HG02970 (cell line): ENCODE data around the gene HOXC5.

Experiments used
- ATAC-seq: cut with Tn5 transposase; IDR thresholded peaks from one replicate; pipeline ENCODE4 v1.9.1; 2021; ENCODE audit warnings: mild to moderate bottlenecking, moderate library complexity, moderate number of reproducible peaks; ENCODE audit not compliant: unreplicated experiment, low FRiP score

HOXC5 gene

DNA sequence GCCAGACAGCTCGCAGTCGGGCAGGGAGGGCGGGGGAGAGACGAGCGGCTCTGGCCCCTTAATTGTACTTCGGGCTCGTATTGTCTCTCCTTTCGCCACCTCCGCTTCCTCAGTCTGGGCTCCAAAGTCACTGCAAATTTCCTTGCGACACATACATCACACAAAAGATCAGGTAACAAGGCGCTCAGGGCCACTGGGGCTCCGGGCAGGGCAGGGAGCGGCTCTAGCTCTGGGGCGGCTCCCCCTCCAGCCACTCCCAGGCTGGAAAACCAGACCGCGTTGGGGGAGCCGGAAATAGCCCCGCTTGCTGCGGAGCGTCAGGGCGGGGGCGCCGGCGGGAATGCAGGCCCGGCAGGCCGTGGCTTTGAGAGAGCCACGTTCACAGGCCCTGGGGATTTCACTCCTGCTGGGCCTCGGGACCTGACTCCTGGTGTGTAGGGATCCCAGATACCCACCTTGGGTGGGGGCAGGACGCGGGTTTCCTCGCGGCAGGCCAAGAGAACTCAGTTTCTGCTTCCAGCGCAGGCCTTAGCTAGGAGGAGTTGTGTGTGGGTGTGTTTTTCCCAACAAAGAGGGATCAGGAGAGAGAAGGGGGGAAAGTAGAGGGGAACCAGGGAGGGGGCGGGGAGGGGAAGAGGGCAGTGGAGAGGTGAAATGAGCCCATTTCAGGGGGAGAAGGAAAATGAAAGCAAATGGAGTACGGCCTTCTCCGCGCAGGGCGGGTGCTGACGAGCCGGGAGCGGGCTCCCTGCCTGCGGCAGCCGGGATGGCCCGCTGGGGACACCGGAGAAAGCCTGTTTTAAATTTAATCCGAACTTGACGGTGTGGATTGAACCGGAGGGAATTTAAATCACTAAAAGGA lies 37.2 kb upstream of the HOXC5 start:
- no peak for ATAC-seq

GRCh38 chr12:53996240-53997203 lies 36.3 kb upstream of the HOXC5 start:
- ATAC-seq: no peak

DNA sequence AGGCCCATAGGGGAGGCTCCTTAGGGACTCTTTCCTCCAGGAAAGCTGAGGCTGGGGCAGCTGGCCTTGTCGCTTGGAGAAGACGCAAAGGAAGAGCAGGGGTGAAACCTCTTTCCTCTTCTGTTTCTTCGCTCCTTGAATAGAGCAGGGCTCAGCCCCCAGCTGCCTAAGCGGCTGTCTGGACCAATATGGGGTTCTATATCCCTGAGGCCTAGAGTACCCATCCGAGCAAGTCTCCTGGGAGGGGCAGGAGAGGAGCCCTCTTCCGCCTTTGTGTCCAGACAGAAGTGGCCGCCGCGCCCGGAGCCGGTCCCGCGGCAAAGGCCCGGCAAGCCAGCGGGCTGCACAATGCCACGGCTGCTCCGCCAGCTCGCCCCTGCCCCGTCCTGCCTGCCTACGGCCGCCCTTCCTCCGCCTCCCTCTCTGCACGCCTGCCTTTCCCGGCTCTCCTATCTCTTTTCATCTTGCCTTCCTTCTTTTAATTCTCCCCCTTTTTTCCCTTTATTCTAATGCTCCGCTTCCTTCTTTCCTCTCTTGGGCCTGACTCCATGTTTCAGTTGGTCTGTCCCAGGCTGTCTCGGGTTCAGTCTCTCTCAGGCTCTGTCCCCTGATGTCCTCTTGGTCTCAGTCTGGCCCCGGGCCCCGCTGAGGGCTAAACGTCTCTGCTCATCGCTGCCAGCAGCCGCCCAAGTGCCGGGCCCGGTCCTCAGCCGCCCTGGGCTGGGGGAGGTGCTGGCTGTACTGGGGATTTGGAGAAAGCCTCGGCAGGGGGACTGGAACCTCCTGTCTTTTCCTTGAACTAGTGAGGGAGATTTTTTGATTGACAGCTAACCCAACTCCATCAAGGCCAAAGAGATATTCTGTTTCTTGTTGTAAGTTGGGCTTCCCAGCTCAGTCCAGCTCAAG lies 35.4 kb upstream of the HOXC5 start:
- no peak for ATAC-seq

GRCh38 chr12:53998110-53998899 lies 34.5 kb upstream of the HOXC5 start:
- no peak for ATAC-seq

GRCh38 chr12:53998900-53999236 lies 34.0 kb upstream of the HOXC5 start:
- ATAC-seq: no peak

GRCh38 chr12:53999559-54000115 lies 33.2 kb upstream of the HOXC5 start:
- ATAC-seq: no peak

DNA sequence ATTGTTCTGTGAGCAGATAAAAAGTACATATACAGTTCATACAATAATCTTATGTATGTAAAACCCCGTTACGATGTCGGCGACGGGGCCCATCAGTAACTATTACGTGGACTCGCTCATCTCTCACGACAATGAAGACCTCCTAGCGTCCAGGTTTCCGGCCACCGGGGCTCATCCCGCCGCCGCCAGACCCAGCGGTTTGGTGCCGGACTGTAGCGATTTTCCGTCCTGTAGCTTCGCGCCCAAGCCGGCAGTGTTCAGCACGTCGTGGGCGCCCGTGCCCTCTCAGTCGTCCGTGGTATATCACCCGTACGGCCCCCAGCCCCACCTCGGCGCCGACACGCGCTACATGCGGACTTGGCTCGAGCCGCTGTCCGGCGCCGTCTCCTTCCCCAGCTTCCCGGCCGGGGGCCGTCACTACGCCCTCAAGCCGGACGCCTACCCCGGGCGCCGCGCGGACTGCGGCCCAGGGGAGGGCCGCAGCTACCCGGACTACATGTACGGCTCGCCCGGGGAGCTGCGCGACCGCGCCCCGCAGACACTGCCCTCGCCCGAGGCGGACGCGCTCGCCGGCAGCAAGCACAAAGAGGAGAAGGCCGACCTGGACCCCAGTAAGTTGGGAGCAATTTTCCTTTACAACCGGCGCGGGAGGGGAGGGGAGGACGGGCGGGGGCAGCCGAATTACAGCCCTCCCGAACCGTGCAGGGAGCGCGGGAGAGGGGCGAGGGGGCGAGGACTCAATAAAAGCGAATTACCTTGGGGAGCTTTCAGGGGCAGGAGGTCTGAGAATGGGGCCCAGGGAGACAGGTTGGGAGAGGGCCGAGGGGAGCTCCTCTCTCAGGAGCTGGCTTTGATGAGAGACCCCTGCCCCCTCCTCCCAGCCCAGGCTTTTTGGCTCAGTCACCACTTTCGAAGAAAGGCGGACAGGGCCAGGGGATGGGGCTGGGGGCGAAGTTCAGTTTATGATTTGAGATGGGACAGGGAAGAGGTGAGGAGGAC lies 32.4 kb upstream of the HOXC5 start, which contains the start of gene HOXC9:
Gene HOXC9 (plus strand): TSS at position 46 of the 999 bp plus-strand sequence. CDS start 28 bp downstream, at position 74.
- no peak for ATAC-seq

GRCh38 chr12:54001283-54002187 lies 31.3 kb upstream of the HOXC5 start:
- no peak for ATAC-seq

GRCh38 chr12:54002278-54002914 lies 30.5 kb upstream of the HOXC5 start:
- ATAC-seq: no peak

DNA sequence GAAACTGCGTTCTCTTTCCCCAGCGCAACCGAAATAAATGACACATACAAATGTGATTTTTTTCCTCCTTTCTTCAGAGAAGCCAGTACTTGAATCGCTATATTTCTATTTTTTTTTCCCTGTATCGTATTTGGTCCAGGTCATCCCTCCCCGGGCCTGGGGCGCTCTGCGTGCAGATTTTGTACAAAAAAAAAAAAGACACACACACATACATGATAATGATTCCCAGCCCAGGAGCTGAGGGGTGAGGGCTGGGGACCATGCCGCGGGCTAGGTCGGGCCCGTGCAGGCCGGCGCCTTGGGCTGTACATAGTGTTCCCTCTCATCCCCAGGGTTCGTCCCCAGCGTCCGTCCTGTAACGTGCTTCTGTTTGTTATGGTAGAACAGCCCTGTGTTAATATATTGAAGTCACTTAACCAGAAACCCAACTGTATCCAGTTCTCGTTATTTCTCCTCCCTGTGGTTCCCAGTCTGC lies 29.9 kb upstream of the HOXC5 start:
- ATAC-seq: no peak

- no peak for ATAC-seq
Observed at GRCh38 chr12:54003625-54004024, 29.2 kb upstream of the HOXC5 start.

DNA sequence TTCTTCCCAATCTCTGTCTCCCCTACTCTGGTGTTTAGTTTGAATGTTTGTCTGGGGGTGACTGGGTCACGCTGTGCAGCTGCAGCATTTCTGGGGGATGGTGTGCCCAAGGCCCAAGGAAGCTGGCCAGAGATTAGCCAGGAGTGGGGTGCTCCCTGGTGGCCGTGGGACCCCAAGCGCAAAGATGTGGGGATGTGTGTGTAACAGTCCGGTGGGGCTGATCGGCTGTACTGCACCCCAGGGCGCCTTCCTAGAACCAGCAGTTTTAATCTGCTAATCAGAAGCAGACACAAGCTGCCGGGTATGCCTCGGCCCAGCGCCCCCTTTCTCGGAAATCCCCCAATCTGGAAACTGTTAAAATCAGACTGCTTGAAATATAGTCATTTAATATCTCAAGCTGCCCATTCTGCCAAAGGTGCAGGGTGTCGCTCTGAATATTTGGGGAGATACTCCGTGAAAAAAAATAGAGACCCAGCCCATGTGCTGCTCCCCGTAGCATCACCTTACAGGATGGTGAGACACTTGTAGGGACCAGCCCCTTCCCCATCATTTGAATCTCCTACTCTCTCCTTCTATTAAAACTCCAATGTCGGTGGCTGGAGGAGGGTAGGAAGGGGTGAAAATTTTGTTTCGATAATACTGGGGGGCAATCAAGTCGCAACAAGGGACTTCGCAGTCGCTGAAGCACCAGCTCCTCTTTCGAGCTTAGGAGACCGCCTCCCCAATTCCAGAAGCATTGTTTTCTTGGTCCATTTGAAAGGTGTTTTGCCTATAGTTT lies 28.6 kb upstream of the HOXC5 start:
- no peak for ATAC-seq

GRCh38 chr12:54004841-54005530 lies 27.9 kb upstream of the HOXC5 start:
- ATAC-seq: no peak

- no peak for ATAC-seq
Observed at GRCh38 chr12:54005531-54005852, 27.4 kb upstream of the HOXC5 start.

DNA sequence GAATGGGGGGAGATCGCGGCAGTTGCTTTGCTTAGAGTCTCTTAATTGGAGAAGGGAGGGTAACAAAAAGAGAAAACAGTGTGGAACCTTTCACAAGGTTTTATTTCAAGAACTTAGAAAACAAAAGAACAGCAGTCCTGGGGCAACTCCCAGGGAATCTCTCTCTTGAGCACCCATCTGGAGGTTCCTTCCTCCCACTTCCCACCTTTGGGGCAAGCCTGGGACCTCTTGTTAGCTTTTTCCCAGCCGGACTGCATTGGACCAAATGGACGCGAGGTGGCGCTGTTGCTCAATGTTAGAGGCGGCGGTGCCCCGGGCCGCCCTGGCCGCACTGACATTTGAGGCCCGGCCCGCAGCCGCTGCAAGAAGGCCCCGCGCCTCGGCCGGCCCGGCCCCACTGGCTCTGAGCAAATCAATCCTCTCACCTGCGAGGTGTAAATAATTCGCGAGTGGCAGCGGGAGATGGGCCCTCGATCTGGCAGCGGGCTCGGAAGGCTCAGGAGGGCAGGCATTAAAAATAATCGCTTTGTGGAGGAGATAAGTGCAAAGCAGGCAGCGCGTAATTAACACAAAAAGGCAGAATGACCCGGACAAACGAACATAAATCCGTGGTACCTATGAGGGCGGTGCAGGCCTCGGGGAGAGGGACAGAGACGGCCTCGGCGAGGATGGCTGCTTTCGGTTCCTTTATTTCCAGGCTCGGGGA lies 26.8 kb upstream of the HOXC5 start:
- no peak for ATAC-seq
